Renal cortex interstitium (tissue), 11 donors: ENCODE measurements around the gene GOSR2. TPM values are rescaled to one million over a fixed set of nuclear protein-coding genes. Genes with fewer than 3 reads are reported as not detected.
A peak's percentile ranks its signal among the peaks of the same experiment; 100 is the strongest.

ENCODE experiments used
- DNase-seq, 11 donors: peaks; one replicate each; pipeline ENCODE4 v3.0.0-alpha.2; 2013; ENCODE audit warnings: low read depth in 9 of 11, low spot score in 4 of 11; ENCODE audit errors: extremely low read depth in 1 of 11
- polyA plus RNA-seq, 3 donors: library from polyadenylated mRNA; unstranded; fragments of 120-200 nt; gene quantifications; one replicate each; pipeline ENCODE4 v1.2.1, GENCODE V29; 2013; ENCODE audit not compliant: insufficient read length in 3 of 3

GOSR2 gene
- polyA plus RNA-seq, 3 donors: 51.6 to 57.9 (median 56.7) TPM

- DNase-seq: no peak
These were observed 35.2 kb upstream of the GOSR2 start for GRCh38 chr17:46887717-46888116.

GRCh38 chr17:46888727-46889126, 34.2 kb upstream of the GOSR2 start:
- DNase-seq: no peak

GRCh38 chr17:46889519-46889918, 33.4 kb upstream of the GOSR2 start:
- no peak for DNase-seq

- no peak for DNase-seq
These were observed 32.9 kb upstream of the GOSR2 start for GRCh38 chr17:46889992-46890564.

GRCh38 chr17:46890638-46891037, 32.3 kb upstream of the GOSR2 start:
- no peak for DNase-seq

GRCh38 chr17:46892192-46892703, 30.7 kb upstream of the GOSR2 start:
- DNase-seq: no peak

- DNase-seq: no peak
These were observed 28.9 kb upstream of the GOSR2 start for GRCh38 chr17:46894024-46894423.

GRCh38 chr17:46894476-46895151, 28.3 kb upstream of the GOSR2 start:
- peak in 4 of 11 donors; percentile 23 to 62 (median 32) for DNase-seq

DNA sequence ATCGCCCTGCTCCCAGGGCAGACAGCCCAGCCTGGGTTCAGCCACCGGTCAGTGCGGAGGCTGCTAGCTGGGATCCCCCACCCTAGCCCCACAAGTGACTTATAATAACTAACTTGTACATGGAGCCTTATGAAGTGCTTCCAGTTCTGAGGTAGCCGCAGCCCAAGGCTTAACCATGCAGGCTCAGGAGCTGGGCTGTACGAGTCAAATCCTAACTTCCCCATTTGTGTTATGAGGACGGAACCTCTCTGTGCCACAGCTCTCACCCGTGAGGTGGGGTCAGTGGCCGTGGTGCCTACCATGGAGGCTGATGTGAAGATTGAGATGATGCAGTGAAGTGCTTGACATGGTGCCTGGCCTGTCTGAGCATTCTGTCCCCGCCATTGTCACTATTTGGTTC, 27.8 kb upstream of the GOSR2 start:
- DNase-seq: peak in 1 of 11 donors; percentile 10

- DNase-seq: no peak
These were observed 26.0 kb upstream of the GOSR2 start for GRCh38 chr17:46896991-46897390.

DNA sequence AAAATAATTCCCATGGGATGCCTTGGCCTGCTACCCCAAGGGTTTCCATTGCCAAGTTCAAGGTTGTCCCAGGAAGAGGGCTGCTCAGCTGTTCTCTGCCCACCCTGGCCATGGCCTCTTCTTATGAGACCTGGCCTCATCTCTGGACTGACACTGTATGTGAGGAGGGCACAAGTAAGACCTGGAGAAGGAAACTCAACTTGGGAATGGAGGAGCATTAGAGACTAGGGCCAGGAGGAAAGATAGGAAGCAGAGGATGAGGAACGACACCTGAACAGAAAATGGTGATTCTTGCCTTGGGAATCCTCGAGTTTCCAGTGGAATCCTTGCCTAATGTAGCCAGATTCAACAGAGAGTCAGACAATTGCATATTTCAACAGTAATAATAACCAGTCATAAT, 24.6 kb upstream of the GOSR2 start:
- DNase-seq: no peak

- no peak for DNase-seq
These were observed 24.1 kb upstream of the GOSR2 start for GRCh38 chr17:46898860-46899259.

GRCh38 chr17:46901291-46901690, 21.7 kb upstream of the GOSR2 start:
- no peak for DNase-seq

GRCh38 chr17:46903762-46904672, 18.9 kb upstream of the GOSR2 start:
- no peak for DNase-seq

DNA sequence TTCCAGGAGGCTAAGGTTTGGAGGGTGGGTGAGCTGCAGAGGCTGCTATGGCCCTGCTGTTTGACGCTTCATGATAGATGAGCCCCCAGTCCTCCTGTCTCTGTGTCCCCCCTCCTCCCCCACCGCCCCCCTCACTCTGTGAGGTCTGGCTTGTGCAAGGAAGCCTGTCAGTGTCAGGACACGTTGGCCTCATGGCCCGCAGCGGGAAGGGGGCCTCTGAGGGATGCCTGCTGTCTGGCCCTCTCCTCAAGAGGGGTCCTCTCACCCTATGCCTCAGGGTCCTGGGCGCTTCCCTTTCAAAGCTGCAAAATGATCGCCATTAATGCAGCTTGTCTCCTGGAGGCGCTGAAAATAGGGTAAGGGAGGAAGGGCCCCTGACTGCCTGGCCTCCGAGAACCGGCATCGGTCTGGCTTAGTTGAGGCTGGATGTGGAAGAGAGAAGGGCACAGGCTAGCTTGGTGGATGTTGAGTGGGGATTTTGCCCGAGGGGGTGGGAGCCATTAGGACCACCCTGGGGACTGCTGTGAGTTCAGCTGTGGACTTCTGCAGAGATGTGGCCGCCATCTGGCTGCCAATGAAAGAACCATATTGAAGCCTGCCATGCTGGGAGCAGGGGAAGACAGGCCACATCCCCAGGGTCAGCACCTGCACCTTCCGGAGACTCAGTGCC, 14.8 kb upstream of the GOSR2 start:
- no peak for DNase-seq

DNA sequence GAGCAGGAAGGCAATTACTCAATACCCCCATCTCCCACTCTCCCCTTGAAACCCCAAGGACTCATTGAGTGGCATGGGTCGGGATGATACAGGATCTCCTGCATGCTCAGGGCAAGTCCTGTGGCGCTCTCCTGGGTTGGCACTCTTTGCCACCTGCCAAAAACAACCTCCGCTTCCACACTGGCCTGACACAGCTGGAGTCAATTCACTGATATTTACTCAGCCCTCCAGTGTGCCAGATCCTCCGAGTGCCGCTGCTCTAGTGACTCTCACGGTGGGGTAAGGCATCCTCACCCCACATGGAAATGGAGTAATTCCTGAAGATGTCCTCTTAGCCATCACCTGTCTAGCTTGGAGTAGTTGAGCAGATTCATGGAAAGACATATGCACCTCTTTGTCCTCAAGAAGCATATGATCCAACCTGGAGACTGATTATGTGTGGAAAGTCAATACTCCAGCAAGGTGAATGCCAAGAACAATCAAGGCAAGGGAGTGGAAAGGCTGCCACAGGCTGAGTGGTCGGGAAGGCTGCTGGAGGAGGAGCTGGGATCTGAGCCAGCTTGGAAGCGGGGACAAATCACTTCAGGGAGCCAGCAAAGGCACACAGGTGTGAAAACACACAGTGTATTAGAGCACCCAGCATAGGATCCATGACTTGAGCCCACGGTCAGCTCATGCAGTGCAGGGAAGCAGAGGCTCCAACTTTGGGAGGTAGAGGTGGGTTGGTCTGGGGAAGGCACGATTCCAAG, 12.6 kb upstream of the GOSR2 start:
- no peak for DNase-seq

GRCh38 chr17:46911311-46911710, 11.6 kb upstream of the GOSR2 start:
- no peak for DNase-seq

- no peak for DNase-seq
These were observed 7.4 kb upstream of the GOSR2 start for GRCh38 chr17:46915596-46915995.

DNA sequence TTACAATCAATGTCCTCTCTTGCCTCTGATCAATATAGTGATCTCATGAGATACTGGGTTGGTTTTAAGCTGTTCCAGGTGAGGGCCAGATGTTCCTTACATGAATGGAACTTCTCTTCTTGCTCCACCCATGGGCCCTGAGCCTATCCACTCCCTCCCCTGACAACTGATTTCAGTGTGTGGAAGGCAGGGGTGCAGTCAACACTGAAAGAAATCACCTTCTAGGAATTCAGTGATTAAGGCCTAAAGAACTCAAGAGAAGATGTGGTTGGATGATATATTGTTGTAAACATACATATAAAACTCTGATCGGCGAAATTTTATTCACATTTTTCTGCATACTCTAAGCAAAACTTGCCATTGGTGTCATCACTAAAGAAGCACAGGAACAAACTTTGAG, 6.7 kb upstream of the GOSR2 start:
- no peak for DNase-seq
